GM21360 (cell line): Measurements from ENCODE around the gene POC1A.

Experiments
- ATAC-seq: cut with Tn5 transposase; IDR thresholded peaks from one replicate; pipeline ENCODE4 v1.9.1; 2021; ENCODE audit warnings: mild to moderate bottlenecking, moderate library complexity; ENCODE audit not compliant: unreplicated experiment

POC1A gene

GRCh38 chr3:52088445-52089367 lies 65.5 kb downstream of the POC1A start:
- ATAC-seq, result no peak

- ATAC-seq, result no peak
These were observed 66.5 kb downstream of the POC1A start for GRCh38 chr3:52087731-52088130.

DNA sequence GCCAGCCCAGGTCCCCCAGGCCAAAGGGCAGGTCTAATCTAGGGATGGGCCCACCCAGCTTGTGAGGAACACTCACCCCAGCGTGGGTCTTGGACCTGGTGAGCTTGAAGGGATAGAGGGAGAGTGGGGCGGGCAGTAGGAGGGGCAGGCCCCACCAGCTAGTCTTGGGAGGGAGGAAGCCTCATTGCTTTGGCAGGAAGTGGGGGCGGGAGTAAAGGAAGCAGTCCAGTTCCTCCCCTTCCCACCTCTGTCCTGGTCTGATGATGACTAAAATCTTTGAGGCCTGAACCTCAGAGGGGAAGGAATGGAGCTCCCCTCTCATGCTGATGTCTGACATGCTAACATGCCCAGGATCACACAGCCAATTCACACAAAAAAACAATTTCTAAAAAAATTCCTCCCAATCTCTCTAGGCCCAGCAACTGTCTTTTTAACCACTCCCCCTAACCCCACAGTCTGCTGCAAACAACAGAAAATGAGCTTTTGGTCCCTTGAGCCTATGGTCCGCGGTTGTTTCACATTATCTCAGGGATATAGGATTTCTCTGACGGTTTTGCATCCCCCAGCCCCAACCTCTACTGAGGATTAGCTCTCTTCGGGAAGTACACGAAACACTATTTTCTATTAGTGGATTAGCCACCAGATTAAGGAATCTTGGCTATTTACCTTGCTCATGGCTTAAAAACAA lies 67.1 kb downstream of the POC1A start:
- ATAC-seq, result no peak

- no peak for ATAC-seq
These were observed 67.8 kb downstream of the POC1A start for GRCh38 chr3:52086461-52086860.

DNA sequence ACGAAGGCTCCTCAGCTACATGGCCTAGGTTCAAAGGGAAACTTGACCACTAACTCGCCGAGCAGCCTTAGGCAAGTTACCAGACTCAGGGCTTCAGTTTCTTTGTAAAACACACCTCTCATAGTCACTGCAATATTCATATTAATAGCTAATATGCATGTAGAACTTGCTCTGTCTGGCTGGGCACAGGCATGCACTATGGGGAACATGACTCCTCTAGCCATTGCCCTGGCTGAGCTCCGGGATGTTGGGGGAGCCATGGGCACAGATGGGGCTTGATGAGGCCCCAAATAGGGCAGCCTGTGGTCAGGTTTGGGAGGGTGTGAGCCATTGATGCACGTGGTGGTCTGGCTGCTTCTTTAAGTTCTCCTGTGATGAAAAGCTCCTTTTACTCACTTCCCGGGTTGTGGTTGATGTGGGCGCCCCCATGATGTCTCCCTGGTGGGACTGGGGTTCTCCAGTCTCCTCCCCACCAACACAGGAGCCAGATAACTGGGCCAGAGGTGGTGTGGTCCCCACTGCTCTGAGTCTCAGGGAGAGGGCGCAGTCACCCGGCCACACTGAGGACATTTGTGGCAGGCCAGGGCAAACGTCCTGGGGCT lies 68.4 kb downstream of the POC1A start:
- ATAC-seq, result no peak

DNA sequence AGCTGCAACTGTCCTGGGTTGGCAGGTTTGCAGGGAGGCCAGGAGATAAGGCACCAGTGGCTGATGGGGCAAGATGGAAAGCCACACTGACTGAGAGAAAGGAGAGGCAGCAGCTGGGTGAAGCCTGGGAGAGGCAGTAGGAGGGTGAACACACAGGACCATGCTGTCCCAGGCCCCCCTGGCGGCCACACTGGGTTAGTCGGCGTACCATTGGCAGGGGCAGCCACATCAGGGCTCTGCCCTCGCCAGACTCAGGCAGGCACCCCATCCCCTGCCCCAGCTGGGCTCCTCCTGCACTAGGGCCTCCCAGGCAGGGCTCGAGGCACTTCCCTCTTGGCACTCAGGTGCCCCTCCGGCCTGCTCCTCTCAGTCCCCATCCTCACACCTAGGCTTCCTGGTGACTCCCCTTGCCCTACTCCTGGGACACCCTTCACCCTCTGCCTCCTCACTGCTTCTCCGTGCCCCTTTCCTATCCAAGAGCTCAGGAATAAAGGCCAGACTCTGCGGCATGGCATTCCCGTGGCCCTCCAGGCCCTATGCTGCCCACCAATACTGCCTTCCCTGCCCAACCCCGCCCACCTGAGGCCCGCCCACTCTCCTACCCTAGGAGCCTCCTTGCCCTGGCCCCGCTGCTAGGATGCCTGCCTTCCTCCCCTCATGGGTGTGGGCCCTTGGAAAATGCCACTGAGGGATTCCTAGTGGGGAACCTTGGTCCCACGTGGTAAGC lies 69.1 kb downstream of the POC1A start:
- ATAC-seq, result no peak

DNA sequence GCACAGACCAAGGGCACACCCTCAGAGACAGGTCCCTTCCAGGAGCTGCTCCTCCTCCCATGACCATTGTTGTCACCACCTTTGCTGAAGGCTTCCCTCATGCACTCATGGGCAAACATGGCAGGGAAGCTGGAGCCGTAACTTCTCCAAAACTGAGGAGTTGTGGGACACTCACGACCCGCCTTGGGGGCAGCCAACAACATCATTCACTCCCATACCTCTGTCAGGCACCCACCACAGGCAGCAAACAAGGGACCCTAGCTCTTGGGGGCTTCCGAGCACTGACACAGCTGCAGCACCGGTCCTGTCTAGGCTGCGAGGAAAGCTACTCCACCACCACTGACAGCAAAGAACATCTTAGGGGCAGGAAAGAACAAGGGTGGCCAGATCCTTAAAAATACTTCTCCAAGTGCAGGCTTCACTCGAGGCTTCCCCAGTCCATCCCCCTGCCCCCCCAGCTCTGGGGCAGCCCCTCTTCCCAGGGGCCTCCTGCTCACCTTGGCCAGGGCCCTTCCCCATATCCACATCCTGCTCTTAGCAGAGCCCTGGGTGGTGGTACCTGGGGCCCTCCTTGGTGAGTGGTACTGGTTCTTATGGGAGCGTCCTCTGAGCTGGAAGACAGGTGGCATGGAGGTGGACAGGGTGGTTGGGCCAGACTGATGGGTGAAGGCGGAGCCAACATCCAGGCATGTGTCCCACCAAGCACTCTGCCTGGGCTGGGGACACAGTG lies 69.8 kb downstream of the POC1A start:
- no peak for ATAC-seq

GRCh38 chr3:52083556-52084087 lies 70.6 kb downstream of the POC1A start:
- ATAC-seq, result no peak

- no peak for ATAC-seq
These were observed 71.3 kb downstream of the POC1A start for GRCh38 chr3:52082951-52083350.

- ATAC-seq, result no peak
These were observed 73.1 kb downstream of the POC1A start for GRCh38 chr3:52080830-52081719.

DNA sequence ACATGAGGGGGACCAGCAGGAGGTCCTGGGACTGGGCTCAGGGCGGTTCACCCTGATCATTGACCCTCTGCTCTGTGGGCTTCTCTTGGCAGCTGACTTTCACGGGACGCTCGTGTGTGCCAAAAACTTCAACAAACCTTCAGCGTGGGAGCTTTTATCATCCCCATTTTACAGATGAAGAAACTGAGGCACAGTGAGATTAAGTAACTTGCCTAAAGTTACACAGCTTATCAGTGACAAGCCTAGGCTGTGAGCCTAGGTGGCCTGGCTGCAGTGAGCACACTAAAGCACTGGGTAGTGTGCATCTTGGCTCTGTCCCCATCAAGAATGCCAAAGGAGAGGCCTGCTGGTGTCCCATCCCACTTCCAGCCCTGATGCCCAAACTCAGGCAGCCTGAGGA lies 74.3 kb downstream of the POC1A start:
- ATAC-seq, result no peak

DNA sequence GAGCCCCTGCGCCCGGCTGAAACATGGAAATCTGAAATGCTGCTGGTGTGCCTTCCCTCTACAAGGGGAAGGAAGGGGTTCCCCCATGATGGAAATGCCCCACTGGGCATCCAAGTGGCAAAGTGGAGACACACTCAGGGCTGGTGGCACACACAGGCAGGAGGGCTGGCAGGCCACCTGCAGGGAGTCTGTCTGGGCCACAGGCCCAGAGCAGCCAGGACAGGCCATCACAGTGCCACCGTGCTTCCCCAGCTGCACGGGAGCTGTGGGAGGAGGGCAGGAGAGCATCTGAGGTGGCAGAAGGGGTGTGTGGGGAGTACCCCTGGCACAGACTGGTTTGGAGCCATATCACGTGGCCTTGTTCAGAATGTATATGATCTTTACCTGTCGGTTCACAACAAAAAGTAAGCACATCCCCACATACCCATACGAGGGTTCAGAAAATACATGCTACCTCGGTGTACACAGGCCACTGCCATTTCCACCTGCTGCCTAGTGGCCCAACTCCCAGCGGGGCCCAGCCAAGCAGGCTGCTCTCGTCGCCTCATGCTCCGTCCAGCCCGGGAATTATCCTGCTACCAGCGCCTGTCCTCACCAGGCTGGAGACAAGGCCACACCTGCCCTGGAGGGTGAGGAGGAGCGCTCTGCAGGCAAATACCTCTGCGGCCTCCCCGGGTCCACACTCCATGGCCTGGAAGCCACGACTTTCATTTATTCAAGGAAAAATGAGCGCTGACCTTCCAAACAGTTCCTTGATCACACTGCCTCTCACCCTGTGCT lies 75.3 kb downstream of the POC1A start:
- ATAC-seq, result no peak

- no peak for ATAC-seq
These were observed 76.3 kb downstream of the POC1A start for GRCh38 chr3:52077925-52078324.

GRCh38 chr3:52076896-52077780 lies 77.1 kb downstream of the POC1A start:
- ATAC-seq, result no peak

GRCh38 chr3:52073490-52073889 lies 80.7 kb downstream of the POC1A start:
- ATAC-seq, result no peak

- ATAC-seq, result no peak
These were observed 81.8 kb downstream of the POC1A start for GRCh38 chr3:52072471-52072870.

DNA sequence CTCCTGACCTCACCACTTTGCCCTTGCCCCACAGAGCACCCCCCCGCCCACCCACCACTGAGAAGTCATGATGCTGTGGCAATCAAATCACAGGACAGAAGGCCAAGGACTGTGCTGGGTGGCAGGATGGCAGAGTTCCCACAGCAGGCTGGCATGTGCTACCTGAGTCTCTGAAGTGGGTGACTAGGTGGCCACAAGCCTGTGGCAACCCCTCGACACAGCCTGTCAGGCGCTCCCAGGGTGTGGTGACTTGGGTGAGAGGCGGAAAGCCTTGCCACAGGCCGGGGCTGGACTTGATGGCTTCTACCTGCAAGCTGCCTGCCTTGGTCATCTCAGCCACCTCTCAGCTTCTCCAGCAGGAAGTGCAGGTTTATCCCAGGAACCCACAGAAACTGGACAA lies 82.2 kb downstream of the POC1A start:
- ATAC-seq, result no peak
